GM18873 (cell line): ENCODE measurements around the gene UNC13A.
"Not testable (repeated sequence)": the region's sequence is repeated elsewhere in the genome, so short reads cannot be mapped to it uniquely, and the experiment has no call there.

Experiments used
- ATAC-seq: cut with Tn5 transposase; IDR thresholded peaks from one replicate; pipeline ENCODE4 v1.9.1; 2021; ENCODE audit warnings: mild to moderate bottlenecking, moderate library complexity, moderate number of reproducible peaks; ENCODE audit not compliant: unreplicated experiment, low FRiP score

The UNC13A gene

DNA sequence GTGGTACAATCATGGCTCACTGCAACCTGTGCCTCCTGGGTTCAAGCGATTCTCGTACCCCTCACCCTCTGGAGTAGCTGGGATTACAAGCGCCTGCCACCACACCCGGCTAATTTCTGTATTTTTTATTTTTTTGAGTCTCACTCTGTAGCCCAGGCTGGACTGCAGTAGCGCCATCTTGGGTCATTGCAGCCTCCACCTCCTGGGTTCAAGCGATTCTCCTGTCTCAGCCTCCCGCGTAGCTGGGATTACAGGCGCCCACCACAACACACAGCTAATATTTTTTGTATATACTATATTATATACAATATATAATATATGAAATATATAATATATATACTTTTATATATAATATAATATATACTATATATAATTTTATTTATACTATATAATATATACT is 80.2 kb downstream of the UNC13A start:
- ATAC-seq = no peak

DNA sequence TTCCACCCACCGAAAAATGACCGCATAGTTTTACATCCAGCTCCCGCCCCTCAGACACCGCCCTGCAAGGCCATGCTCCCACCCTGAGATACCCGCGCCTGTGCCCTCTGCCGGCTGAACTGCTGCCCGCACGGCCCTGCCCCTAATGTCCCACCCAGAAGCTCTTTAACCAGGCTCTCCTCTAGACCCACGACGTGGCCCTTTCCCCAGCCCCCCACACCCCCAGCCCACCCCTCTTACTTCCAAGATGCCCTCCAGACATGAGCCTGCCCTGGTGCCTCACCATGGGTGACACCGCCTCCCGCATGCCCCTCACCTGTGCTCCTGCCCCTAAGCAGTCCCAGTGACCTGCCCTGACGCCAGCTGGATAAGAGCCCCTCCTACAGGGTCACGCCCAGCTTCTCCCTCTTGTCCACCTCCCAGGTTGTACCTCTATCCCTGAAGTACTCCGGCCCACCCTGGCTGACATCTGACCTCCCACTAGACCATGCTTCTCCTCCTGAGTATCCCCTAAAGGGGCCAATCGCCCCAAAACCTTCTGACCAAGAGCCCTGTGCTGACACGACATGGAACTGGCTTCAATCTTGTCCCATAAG is 81.5 kb downstream of the UNC13A start:
- no peak for ATAC-seq

DNA sequence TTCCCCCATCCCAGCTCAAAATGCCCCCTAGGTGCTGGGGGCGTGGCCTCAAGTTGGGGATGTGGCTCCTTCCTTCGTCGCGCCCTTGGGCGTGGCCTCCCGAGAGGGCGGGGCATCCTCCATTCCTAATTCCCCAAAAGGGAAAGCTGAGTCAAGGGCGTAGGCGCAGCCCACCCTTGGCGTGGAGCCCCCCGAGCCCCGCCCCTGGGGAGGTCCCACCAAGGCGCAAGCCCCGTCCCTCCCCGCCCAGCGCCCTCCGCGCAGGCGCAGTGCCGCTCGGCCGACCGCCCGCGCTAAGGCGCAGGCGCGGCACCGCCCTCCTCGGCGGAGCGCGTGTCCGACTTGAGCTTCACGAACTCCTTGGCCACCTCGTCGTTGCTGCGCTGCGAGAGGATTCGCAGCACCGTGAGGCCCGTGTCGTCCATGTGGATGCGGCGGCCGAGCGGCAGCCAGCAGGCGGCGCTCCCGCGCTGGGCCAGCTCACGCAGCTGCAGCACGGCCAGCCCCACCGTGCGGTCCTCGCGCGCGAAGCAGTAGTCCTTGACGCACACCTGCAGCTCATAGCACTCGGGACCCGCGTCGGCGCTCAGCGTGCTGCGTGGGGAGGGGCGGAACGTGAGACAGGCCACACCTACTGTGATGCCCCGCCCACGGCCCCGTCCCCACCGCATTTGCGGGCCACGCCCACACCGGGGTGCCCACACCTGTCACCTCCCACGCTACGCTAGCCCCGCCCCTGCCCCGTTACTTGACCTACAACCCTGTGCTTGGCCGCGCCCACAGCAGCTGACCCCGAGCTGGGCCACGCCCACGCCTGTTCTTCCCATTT is 82.2 kb downstream of the UNC13A start:
- ATAC-seq = peak; percentile 42

DNA sequence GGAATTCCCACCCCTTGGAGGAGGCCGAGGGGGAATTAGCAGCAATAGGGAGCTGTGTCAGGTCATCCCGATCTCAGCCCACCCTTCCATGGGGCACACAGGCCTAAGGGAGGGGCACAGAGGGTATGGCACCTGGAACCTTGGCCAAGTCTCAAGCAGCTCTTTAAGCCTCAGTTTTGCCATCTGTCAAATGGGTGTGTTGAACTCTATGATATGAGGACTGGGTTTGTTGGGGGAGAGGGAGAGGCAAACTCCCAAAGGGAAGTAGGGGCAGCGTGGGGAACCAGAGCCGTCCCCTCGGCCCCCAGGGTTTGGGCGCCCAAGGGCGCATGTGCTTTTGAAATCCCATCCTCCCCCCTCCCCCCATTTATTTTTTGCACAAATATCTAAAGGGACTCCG is 83.0 kb downstream of the UNC13A start:
- no peak for ATAC-seq

DNA sequence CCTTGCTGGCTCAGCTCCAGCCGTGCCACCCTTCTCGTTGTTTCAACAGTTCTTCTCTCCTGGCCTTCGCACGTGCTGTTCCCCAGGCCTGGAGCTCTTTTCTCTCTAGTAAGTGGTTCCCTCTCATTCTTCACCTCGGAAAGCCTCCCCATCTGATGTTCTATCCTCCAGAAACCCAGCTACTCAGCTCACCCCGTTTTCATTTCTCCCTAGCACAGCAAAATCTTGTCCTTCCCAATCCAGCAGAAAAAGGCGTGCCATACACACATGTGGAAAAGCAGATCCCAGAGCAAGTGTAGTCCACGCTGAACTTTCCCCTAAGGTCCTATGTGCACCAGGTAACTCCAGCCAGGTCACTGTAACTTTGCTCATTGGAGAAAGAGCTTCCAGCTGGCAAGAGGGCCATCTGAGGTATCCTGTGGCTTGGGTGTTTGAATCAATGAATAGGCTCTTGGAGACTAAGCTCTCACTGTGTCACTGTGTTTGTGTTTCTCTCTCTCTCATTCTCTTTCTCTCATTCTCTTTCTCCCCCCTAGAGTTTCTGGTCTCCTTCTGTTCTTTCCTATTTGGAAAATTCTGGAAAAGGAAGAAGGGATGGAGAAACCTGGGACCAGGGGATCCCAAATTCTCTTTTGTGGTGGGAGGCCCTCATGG is 83.7 kb downstream of the UNC13A start:
- ATAC-seq = no peak

DNA sequence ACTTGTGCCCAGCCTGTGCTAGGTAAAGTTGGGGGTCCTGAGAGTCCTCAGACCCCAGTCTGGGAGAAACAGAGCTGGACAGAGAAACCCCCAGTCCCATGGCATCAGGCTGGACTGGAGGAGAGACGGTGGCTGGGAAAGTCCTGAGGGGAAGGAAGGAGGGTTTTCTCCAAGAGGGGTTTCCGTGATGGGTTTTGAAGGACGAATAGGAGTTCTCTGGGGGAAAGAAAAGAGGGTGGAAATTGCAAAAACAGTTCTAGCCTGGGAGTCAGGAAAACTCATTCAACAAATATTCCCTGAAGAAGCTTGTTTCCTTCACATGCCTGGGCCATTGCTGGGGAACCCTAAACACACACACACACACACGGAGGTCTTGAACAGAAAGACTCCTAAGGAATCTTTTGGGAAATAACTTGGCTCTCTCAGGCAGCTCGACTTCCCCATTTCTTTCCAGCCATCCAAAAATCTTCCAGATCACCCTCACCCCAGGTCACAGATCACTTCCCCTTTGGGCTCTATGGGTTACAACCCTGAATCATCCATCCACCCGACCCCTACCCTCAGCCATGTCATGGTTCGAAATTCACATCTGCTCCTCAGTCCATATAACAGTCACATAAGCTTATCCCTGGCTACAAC is 85.2 kb downstream of the UNC13A start:
- ATAC-seq = no peak

DNA sequence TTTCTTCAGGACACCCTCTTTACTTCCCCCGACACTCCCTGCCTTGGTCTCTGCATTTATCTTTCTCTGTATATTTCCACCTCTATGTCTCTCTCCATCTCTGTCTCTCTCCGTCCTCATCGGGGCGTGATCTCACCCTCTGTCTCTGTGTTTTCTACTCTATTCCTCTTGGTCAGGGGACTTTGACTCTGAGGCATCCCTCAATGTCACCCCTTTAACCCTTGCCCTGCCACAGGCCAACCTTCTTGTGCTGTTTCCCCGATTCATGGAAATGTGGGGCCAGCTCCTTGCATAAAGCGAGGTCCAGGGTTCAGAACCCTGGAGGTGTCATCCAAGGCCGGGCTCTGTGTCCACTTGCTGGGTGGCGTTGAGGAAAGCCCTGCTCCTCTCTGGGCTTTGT is 85.9 kb downstream of the UNC13A start:
- ATAC-seq = no peak

DNA sequence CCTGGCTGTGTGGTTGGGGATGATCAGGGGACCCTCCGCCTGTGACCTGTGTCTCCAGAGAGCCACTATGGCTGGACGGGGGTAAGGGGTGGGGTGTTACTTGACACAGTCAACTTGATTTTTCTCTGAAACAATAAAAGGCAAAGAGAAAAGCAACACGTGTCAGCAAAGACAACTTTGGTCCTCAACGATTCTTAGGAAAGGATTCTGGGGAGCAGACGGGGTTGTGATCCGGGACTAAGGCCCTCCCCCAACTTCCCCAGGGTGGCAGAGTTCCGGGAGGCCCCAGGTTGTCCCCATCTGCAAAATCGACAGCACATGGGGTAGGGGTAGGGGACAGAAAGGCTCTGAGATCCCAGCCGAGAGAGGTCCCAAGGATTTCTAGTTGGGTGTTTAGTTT is 86.5 kb downstream of the UNC13A start:
- ATAC-seq = no peak

DNA sequence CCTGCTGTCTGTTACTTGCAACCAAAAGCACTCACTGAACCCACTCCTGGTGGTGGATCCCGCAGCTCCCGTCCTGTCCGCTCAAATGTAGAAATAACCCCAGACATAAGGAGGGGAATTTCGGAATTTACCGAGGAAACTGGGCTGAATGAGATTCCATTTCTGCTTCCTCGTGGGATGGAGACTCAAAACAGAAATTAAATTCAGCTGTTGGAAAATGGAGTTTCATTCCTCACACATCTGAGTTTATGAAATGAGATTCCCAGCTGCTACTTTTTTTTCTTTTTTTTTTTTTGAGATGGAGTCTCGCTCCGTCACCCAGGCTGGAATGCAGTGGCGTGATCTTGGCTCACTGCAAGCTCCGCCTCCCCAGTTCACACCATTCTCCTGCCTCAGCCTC is 88.4 kb downstream of the UNC13A start:
- ATAC-seq = no peak

DNA sequence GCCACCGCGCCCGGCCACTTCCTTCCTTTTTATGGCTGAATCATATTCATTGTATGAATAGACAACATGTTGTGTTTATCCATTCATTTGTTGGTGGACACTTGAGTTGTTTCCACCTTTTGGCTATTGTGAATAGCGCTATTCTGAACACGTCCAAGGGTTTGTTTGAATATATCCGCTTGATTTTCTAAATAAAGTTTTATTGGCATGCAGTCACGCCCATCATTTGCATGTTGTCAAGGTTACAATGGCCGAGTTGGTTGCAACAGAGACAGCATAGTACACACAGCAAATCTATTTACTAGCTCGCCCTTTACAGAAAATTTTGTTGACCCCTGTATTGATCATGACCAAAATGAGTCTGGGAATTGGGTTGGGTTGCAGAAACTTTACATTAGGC is 89.2 kb downstream of the UNC13A start:
- no peak for ATAC-seq

DNA sequence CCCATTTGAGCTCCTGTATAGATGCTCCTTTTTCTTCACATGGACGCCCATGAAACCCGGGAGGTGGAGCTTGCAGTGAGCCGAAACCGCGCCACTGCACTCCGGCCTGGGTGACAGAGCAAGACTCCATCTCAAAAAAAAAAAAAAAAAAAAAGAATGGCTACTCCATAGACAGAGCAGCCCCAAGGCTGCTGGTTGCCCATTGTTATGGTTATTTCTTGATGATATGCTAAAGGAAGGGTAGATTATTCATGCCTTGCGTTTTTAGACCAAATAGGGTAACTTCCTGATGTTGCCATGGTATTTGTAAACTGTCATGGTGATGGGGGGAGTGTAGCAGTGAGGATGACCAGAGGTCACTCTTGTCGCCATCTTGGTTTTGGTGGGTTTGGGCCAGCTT is 90.1 kb downstream of the UNC13A start:
- ATAC-seq = not testable (repeated sequence)

DNA sequence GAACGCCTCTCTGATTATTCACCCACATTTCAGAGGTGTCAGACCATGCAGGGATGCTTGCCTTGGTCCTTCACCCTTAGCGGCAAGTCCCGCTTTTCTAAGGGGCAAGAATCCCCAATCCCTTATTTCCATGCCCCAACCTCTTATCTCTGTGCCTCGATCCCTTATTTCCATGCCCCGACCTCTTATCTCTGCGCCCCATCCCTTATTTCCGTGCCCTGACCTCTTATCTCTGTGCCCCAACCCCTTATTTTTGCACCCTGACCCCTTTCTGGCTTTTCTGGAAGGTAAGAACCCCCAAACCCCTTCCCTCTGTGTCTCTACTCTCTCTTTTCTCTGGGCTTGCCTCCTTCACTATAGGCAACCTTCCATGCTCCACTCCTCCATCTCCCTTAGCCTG is 93.9 kb downstream of the UNC13A start:
- not testable (repeated sequence) for ATAC-seq

DNA sequence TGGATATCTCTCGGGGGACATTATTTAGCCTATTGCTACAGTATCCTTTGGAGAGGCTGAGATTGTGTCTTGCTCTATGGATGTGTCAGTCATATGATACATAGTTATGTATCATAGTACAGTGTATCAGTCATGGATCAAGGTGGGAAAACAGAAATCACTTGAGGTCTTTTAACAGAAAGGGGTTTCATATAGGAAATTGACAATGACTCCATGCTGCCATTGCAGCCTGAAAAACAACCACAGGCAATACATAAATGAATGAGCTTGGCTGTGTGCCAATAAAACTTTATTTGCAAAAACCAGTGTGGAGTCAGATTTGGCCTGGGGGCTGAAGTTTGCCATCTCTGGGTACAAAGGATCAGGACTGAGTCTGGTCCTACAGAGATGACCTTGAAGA is 97.3 kb downstream of the UNC13A start:
- no peak for ATAC-seq

DNA sequence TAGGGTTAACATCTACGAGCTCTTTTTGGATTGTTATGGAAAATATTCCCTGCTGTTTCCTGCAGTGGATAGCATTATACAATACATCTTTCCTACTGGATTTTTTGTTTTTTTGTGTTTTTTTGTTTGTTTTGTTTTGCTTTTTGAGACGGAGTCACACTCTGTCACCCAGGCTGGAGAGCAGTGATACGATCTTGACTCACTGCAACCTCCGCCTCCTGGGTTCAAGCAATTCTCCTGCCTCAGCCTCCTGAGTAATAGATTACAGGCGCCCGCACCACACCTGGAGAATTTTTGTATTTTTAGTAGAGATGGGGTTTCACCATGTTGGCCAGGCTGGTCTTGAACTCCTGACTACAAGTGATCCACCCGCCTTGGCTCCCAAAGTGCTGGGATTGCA is 102.8 kb downstream of the UNC13A start:
- ATAC-seq = not testable (repeated sequence)

DNA sequence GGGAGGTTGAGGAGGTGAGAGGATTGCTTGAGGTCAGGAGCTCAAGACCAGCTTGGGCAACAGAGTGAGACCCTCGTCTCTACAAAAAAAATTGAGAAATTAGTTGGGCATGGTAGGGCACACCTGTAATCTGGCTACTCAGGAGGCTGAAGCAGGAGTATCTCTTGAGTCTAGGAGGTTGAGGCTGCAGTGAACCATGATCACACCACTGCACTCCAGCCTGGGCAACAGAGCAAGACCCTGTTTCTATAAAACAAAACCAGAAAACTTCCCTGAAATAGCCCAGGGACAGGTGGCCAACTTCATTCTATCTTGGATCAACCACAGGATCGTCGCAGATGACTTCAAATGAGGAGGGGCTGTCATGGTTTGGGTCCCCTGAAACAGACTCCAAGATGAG is 104.0 kb downstream of the UNC13A start:
- ATAC-seq = no peak

DNA sequence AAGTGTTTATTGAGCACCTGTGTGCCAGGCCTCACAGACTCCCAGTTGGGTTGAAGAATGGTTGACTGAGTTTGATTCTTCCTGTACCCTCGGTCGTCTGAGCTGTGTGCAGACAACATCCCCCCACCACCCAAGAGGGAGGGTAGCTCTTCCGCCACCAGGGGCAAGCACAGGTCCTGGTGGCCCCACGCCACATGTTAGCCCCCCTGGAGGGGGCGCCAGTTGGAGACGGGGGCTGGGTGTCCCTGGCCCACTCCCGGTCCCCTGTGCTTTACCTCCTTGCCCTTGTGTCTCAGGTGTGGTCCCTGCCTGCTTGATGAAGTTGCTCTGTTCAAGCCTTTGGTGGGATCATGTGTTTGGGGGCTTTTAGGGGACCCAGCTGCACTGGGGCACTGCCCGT is 105.5 kb downstream of the UNC13A start:
- ATAC-seq = no peak

DNA sequence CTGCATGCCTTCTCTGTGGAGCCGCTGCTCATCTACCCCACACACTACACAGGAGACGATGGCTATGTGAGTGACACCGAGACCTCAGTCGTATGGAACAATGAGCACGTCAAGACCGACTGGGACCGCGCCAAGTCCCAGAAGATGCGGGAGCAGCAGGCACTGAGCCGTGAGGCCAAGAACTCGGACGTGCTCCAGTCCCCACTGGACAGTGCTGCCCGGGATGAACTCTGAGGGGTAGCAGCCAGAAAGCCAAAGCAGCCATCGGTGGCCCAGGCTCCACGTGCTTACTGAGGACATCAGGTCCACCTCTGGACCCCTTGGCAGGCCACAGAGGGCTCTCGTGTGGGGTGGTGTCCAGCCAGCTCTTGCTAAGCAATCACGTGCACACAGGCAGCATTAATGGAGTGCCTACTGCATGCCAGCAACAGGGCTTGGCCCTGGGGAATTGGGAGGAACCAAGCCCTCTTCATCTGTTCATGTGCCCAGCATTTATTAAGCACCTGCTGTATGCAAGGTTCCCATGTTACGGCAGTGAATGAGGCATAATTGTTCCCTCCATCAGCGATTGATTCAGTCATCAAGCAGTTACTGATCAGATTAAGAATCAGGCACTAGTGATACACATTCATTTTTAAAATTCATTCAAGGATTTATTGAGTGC is 106.8 kb downstream of the UNC13A start:
- ATAC-seq = no peak

DNA sequence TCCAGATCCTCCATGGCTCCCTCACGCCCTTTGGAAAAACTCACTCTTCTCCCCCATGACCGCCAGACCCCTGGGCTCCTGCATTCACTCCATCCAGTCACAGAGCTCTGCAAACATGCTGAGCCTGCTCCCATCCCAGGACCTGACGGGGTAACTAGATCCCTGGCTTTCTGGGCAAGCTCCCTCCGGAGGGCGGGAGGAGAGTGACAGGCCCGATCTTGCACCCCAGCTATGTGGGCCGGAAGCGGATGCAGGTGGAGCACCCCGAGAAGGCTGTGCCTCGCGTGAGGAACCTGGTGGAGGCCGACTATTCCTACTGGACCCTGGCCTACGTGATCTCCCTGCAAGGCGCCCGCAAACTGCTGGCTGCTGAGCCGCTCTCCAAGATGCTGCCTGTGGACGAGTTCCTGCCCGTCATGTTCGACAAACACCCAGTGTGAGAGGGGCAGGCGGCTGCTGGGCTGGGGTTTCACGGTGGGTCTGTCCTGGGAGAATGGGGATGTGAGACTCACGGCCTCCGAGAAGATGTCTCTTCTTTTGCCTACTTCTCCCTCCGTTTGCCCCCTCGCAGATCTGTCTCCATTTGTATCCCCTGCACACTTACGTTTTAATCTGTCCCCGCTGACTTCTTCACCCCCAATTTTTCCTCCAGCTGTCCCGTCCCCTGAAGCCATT is 107.5 kb downstream of the UNC13A start:
- no peak for ATAC-seq

DNA sequence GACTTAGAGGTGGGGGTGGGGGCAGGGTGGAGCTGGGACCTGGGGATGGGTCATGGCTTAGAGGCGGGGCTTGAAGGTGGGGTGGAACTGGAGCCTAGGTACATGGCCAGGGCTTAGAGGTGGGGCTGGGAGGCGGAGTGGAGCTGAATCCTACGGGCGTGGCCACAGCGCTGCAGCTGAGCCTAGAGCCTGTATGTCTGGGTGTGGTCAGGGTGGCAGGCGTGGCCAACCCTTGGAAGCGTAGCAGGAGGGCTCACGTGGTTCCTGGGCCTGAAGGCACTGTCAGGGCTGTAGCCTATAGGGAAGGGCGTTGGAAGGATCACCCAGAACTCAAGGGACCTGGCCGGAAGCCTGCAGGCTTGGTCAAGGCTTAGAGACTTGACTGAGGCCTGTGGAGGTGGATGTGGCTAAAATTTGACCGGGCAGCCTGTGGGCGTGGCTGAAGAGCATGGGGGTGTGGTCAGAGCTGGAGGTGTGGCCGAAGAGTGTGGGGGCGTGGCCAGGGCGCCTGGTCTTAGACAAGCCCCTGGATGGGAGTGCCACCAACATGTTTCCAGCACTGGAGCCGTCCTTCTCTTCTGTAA is 108.4 kb downstream of the UNC13A start:
- no peak for ATAC-seq
